Activated T-cell treated with anti-CD3 and anti-CD28 coated beads for 48 hours (primary cell): ENCODE data around the gene LAMA4.

Source experiments
- DNase-seq: peaks from one replicate; pipeline ENCODE4 v3.0.0-alpha.2; 2020; ENCODE audit warnings: low read depth

Gene LAMA4

GRCh38 chr6:112253841-112254816, at the start of gene LAMA4:
LAMA4 (minus strand) TSS chr6:112254567; CDS start chr6:112254150, 417 bp downstream.
- DNase-seq, result peak; percentile 8

DNA sequence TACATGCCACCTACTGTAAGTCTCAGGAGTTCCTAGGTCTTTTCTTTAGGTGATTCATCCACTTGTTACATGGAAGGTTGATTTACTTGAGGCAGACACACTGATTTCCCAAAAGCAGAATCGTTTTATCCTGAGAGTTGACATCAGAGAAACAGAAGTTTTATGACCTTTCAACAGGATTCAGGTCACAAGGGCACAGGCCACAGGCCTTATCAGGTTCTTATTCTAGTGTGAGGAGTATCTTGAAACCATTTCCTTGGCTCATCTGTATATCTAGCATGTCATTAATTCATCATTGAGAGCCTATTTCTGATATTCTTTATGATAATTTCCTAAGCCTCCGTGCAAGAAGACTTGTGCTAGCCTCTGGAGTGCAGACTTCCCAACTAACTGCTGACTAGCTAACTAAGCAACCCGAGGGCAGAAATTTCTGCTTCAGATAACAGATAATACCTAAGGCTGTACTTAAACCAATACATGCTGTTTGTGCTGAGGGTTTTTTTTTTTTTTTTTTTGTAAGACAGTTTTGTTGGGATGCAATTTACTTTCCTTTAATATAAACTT, 47.9 kb upstream of the LAMA4 start:
- no peak for DNase-seq

GRCh38 chr6:112300896-112301295, 46.5 kb upstream of the LAMA4 start:
- no peak for DNase-seq

- no peak for DNase-seq
Measured at GRCh38 chr6:112298816-112299281, 44.5 kb upstream of the LAMA4 start.

DNA sequence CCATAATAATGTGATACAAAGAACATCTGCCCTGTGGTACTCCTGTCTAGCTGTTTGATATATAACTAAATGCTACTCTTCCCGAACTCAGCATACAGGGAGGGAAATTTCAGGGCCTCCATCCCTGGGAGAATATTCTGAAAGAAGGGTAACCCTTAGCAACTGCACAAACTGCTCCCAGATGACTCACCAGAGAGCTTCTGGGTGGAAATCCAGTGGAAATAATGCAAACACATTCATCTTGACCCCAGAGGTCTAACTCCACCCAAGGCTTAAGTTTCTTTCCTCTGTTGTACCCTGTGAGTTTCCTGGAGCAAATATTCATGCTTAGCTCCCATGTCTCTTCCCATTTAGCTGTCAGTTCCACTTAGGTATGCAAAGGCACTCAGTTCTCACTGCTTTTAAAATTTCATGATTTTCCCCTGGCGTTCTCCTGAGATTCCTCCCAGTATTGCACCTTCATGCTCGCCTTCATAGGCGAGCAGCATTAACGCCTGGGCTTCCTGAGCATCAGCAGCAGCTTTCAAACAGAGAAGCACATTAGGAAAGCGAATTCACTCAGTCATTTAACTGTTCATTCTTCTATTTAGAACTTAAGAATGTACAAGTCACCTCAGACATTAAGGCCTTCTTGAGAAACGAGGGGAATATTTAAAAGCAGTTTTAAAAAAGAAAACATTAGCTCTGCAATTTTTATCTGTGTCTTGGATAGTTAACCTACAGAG, 43.8 kb upstream of the LAMA4 start:
- DNase-seq, result no peak

DNA sequence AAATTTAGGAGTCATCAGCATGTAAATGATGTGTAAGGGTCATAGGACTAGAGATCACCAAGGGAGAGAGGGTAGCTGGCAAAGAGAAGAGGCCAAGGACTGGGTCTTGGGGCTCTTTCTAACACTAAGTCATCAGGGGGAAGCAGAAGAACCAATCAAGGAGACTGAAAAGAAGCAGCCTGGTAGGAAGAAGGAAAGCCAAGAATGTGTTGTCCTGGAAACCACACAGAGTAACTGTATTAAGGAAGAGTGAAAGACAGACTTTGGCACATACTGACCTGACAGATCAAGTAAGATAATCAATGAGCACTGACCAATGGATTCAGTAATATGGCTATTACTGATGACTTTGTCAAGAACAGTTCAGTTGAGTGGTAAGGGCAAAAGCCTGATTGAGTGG, 42.3 kb upstream of the LAMA4 start:
- DNase-seq, result no peak

DNA sequence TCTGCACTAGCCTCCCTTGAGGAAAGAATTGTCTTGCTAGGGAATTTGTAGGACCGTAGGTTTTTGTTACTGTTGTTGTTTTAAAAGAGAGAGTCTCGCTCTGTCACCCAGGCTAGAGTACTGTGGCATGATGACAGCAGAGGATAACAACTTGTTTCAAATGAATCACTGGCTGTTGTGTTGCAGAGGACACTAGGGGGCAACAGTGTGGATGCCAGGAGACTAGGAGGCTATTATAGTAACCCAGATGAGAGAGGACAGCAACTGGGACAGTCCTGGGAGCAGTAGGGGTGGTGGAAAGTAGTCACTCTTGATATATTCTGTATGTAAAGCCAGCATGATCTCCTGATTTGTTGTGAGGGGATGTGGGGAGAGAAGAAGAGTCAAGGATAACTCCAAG, 41.8 kb upstream of the LAMA4 start:
- DNase-seq, result no peak

DNA sequence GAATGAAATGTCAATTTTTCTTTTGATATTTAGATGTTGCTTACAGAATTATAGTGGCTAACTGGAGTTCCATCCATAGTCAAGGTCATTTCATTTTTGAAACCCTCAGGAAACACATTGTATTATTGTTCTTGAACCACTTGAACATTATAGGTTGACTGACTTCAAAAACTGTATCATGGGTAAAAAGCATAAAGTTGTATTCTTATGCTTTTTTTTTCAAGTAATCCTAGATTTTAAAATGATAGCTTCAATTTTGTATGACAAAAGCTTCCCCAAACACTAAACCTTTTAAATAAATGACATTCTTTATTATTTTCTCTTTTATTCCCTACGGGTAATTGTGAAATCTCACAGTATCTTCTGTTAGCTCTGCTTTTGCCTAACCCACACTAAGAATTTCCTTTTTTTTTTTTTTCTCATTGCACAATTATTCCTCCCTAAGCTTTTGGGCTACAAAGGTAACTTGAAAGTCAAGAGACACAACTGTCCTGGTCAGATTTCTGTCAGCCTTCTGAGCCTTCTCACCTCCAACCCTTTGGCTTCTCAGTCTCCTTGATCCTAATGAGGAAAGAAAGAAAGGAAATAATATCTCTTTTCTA, 36.9 kb upstream of the LAMA4 start:
- no peak for DNase-seq

DNA sequence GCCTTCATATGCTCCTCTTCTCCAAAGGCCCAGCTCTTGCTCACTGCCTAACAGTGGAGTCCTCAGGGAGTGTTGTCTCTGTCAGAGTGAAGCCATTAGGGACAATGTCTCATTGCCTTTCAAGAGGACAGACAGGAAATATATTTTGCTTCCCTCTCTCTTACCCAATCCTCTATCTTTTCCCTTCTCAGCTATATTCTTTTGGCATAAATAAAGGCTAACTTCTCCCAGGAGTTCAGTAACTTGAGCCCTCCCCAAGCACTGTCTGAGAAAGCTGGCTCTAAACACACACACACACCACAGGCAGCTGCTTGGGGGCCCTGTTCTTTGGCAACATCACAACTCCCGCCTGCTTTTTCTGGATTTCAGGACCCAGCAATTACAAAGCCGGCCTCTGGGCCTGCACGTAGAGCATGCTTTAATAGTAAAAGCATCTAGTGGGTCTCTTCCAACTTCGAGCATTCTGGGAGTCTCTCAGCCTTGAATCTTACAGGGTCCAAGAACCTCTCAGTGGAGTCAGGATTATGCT, 34.7 kb upstream of the LAMA4 start:
- no peak for DNase-seq

GRCh38 chr6:112288475-112288874, 34.1 kb upstream of the LAMA4 start:
- DNase-seq, result no peak

DNA sequence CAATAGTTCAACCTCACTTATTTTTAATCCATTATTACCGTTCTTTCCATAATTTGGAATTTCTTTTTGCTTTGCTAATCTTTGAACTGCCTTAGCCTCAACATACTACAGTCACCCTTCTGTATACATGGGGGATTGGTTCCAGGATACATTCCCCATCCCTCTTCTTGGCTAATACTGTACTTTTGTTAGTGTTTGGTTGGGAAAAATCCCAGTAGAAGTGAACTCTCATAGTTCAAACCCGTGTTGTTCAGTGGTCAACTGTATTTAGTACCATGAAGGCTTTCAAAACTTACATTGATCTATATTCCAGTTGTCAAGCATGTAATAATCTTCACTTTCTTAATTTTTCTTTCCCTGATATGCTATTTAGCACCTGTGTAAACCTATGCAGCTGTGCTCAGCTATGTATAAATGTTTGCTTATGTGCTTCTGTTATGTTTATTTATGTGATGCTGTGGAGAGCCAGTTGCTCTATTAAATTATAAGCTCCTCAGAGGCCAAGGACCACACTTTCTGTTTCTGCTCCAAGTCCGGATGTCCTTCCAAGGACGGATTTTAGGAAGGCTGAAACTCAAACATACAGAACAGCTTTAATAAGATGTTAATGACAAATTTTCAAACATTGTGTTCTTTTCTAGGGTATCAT, 33.3 kb upstream of the LAMA4 start:
- no peak for DNase-seq

GRCh38 chr6:112286500-112287144, 32.3 kb upstream of the LAMA4 start:
- DNase-seq, result no peak

GRCh38 chr6:112286010-112286409, 31.6 kb upstream of the LAMA4 start:
- DNase-seq, result peak; percentile 41

- DNase-seq, result no peak
Measured at GRCh38 chr6:112284603-112285002, 30.2 kb upstream of the LAMA4 start.

DNA sequence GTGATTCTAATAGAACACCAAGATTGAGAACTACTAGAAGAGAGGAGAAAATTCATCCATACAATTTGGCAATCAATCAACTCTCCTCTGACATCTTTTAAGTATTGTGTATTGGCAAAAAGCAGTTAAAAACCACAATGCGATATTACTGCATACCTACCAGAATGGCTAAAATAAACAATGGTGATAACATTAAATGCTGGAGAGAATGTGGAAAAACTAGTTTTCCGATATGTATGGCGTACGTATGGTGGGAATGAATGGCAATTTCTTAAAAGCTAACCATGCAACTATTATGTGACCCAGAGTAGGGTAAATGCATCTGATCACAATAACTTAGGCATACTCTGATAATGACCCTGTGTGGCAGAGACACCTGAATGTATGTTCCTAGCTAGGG, 29.3 kb upstream of the LAMA4 start:
- DNase-seq, result no peak

DNA sequence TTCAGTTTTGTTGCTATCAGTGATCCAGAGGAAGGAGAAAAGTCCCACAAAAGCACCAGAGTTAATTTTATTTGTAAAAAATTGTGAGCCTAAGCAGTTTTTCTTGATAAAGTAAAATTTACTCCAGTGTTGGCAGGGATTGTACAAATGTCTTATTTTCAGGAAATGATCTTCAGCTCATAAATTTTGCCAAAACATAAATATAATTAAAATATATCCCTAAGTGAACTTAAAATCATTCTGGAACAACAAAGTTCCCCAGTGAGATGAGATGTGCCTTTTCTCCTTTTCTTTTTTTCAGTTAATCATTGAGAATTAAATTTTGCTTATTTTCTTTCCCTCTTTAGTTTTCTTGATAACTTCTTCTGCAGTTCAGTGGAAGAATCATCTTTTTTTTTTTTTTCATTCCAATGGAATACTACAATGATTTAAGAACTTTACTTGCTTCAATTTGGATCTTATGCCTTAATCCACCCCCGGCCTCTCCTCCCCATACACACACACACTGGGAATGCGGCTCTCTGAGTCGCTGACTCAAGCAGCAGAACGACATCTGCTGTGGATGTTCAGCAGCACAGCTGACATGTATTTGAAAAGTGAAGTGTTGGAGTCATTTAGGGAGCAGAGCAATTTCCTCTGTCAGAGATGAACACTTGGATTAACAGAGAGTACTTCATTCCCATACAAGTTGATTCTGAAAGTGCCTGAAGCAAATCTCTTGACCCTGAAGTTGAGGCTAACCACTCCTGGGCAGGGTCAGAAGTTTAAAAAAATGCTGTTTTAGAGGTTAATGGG, 27.7 kb upstream of the LAMA4 start:
- no peak for DNase-seq

GRCh38 chr6:112279031-112279935, 24.9 kb upstream of the LAMA4 start:
- no peak for DNase-seq

GRCh38 chr6:112275365-112275764, 21.0 kb upstream of the LAMA4 start:
- DNase-seq, result no peak

- DNase-seq, result no peak
Measured at GRCh38 chr6:112274774-112275173, 20.4 kb upstream of the LAMA4 start.
